Left ventricle myocardium inferior (tissue), 1 donor: ENCODE data around the gene NR1H2. TPM values are rescaled to one million over a fixed set of nuclear protein-coding genes. Genes with fewer than 3 reads are reported as not detected.
A peak's percentile ranks its signal among the peaks of the same experiment; 100 is the strongest.

Experiments
- DNase-seq: peaks from one replicate; pipeline ENCODE4 v3.0.0-alpha.2; 2020
- H3K27ac ChIP-seq: fragments of 200-600 bp; replicated peaks from 2 replicates; pipeline ENCODE4 v1.8.0; 2021
- H3K27me3 ChIP-seq: fragments of 200-600 bp; 2 replicates; pipeline ENCODE4 v1.8.0; 2021; ENCODE audit warnings: low read depth
- H3K36me3 ChIP-seq: fragments of 200-600 bp; 2 replicates; pipeline ENCODE4 v1.8.0; 2021
- H3K4me1 ChIP-seq: fragments of 200-600 bp; 2 replicates; pipeline ENCODE4 v1.8.0; 2021
- H3K4me3 ChIP-seq: fragments of 200-600 bp; 2 replicates; pipeline ENCODE4 v1.8.0; 2021; ENCODE audit warnings: mild to moderate bottlenecking, moderate library complexity
- H3K9me3 ChIP-seq: fragments of 200-600 bp; replicated peaks from 2 replicates; pipeline ENCODE4 v1.8.0; 2021
- intact Hi-C: fragments of 100-400 bp; cut with micrococcal nuclease; formaldehyde crosslinking; loops from one replicate; pipeline ENCODE4 v1.11.0; 2022
- total RNA-seq: library from RNA; stranded (reverse); fragmentation: NEBNext Ultra II Directional; extraction: Animal tissue kit (Norgen Biotek cat#: 25700); gene quantifications from one replicate; pipeline ENCODE4 v1.2.1, GENCODE V29; 2021
- TF ChIP-seq, protein P1 (sequence below): fragments of 200-600 bp; IDR thresholded peaks from 2 replicates; pipeline ENCODE4 v1.8.0; 2021; ENCODE audit warnings: antibody characterized with exemption, mild to moderate bottlenecking, borderline replicate concordance
- donor health status: DM: no; HTN: yes; CAD: no; lungs with severe emphysema.

Gene NR1H2
- total RNA-seq, 1 donor from 2014 or later = 71.6 TPM

- intact Hi-C loops = no loop called here
- Histone ChIP-seq H3K9me3 (no peaks in the 10 kb centered on the region), H3K27me3 (no peaks in the 10 kb centered on the region), H3K4me3 (no peak overlapping the region), H3K27ac (no peak overlapping the region), H3K4me1 (peaks cover 39% of the 10 kb centered on the region), H3K36me3 (no peaks in the 10 kb centered on the region)
- TF ChIP-seq, protein P1, sequence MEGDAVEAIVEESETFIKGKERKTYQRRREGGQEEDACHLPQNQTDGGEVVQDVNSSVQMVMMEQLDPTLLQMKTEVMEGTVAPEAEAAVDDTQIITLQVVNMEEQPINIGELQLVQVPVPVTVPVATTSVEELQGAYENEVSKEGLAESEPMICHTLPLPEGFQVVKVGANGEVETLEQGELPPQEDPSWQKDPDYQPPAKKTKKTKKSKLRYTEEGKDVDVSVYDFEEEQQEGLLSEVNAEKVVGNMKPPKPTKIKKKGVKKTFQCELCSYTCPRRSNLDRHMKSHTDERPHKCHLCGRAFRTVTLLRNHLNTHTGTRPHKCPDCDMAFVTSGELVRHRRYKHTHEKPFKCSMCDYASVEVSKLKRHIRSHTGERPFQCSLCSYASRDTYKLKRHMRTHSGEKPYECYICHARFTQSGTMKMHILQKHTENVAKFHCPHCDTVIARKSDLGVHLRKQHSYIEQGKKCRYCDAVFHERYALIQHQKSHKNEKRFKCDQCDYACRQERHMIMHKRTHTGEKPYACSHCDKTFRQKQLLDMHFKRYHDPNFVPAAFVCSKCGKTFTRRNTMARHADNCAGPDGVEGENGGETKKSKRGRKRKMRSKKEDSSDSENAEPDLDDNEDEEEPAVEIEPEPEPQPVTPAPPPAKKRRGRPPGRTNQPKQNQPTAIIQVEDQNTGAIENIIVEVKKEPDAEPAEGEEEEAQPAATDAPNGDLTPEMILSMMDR = no peak
- DNase-seq = no peak
Measured at GRCh38 chr19:50371914-50372475, 4.3 kb upstream of the NR1H2 start.

GRCh38 chr19:50377051-50377461 is 799 bp downstream of the NR1H2 start:
- H3K27ac ChIP-seq = peak overlapping the region; percentile 99
- peaks cover 64% of the 10 kb centered on the region for H3K4me1 ChIP-seq
- peak overlapping the region; percentile 99 for H3K4me3 ChIP-seq
- TF ChIP-seq, protein P1 = no peak
- no peak for DNase-seq
- intact Hi-C loops = no loop called here
- peaks cover 47% of the 10 kb centered on the region for H3K36me3 ChIP-seq
- H3K9me3 ChIP-seq = no peaks in the 10 kb centered on the region
- H3K27me3 ChIP-seq = no peaks in the 10 kb centered on the region

- Histone ChIP-seq H3K27ac (no peak overlapping the region), H3K9me3 (no peaks in the 10 kb centered on the region), H3K27me3 (no peaks in the 10 kb centered on the region), H3K4me1 (peaks cover 64% of the 10 kb centered on the region), H3K36me3 (peaks cover 51% of the 10 kb centered on the region), H3K4me3 (peak overlapping the region; percentile 99)
- TF ChIP-seq, protein P1 = no peak
- DNase-seq = no peak
- intact Hi-C loops = no loop called here
Measured at GRCh38 chr19:50377517-50377916, 1.3 kb downstream of the NR1H2 start.

- DNase-seq = no peak
- TF ChIP-seq, protein P1 = no peak
- intact Hi-C loops = no loop called here
- no peaks in the 10 kb centered on the region for H3K27me3 ChIP-seq
- no peak overlapping the region for H3K4me3 ChIP-seq
- H3K4me1 ChIP-seq = peaks cover 64% of the 10 kb centered on the region
- no peaks in the 10 kb centered on the region for H3K9me3 ChIP-seq
- H3K36me3 ChIP-seq = peaks cover 53% of the 10 kb centered on the region
- H3K27ac ChIP-seq = no peak overlapping the region
Measured at GRCh38 chr19:50378169-50378862, 2.1 kb downstream of the NR1H2 start.

- Histone ChIP-seq H3K27ac (no peak overlapping the region), H3K4me3 (no peak overlapping the region), H3K27me3 (no peaks in the 10 kb centered on the region), H3K36me3 (peaks cover 53% of the 10 kb centered on the region), H3K4me1 (peaks cover 63% of the 10 kb centered on the region), H3K9me3 (no peaks in the 10 kb centered on the region)
- intact Hi-C loops = no loop called here
- DNase-seq = no peak
- TF ChIP-seq, protein P1 = no peak
Measured at GRCh38 chr19:50378863-50379236, 2.6 kb downstream of the NR1H2 start.
